NOMO-1 (cell line): ENCODE results near the gene ADA.
"Not testable (repeated sequence)": the region's sequence is repeated elsewhere in the genome, so short reads cannot be mapped to it uniquely, and the experiment has no call there.

Source experiments
- DNase-seq, 2 experiments: peaks; one replicate each; lab custom pipeline; 2025; ENCODE audit not compliant: unreplicated experiment in 2 of 2; lab: John Stamatoyannopoulos, UW

ADA gene

DNA sequence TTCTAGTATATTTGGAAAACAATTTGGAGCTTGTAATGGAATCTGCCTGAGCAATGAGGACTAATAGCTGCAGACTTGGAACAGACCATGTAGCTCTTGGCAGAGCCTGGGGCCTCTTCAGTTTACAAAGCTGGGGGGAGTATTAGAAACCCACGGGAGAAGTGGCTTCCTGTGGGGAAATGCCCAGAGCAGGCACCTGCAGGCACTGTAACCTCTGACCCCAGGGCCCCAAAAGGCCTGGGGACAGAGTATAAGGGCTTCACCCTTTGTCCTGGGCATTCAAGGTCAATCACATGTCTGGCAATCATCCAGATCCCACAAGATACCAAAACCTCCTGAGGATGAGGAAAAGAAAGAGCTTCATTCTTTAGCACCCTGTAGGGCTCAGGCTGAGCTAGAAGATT, 49.7 kb downstream of the ADA start:
- DNase-seq: no peak

DNA sequence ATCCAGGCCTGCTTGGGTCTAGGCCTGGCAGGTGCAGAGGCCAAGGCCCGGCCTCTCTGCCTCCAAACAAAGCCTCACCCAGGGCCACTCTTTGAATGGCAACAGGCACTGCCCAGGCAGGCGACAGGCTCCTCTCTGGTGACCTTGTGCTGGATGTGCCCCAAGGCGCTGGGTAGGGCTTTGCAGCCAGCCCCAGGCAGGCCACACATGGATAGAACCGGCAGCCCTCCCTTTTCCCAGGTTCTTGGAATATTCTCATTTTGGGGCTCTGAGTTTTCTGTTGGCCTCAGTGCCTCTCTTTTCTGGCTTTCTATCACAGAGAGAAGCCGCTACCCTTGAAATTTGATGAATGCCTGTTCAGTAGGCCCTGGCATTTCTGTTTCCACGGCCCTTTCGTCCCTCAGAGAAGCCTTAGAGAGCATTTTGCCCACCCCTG, 50.2 kb downstream of the ADA start:
- no peak for DNase-seq

DNA sequence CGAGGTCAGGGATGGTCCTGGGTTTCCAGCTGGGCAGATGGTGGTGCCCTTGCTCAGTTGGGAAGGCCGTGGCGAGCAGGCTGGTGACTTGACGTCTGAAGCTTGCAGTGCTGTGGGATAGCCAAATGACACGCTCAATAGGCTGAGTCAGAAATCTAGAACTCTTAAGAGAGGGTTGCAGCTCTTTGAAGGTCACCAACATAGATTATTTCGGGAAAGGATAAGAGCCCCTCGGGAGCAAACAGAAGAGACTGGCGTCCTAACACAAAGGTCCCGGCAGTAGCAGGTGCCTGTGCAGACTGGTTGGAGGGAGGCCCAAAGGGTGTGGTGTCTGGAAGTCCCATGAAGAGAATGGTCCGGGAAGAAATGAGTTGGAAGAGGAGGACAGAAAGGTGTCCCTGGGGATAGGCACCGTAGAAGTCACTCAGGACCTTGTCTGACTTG, 50.7 kb downstream of the ADA start:
- no peak for DNase-seq

DNA sequence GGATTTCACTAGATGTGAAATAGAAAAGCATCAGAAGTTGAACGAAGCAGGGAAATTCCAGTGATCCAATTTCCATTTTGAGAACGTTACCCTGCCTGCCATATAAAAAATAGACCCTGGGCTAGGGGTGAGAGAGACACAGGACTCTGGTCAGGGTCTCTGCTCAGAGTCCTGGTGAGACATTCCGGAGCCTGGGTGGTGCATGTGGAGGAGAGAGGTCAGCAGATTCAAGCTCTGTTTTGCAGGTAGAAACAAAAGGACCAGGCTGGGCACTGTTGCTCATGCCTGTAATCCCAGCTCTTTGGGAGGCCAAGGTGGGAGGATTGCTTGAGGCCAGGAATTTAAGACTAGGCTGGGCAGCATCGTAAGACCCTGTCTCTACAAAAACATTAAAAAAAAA, 51.2 kb downstream of the ADA start:
- no peak for DNase-seq

DNA sequence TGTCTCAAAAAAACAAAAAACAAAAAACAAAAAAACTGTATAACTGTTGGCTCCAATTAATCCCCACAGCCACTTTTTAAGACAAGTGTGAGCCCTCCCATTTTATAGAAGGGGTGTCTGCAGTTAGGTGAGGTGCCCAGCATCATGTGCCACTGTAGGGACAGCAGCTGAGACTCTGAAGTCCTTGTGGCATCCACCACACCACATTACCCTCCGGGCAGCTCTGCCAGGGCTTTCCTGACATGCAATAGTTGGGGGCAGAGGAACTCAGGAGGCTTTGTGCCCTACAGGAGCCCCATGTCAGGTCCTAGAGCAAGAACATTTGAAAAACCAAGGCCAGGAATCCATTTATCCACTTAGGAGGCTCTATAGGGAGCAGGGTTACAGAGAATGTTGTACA, 51.8 kb downstream of the ADA start:
- no peak for DNase-seq

DNA sequence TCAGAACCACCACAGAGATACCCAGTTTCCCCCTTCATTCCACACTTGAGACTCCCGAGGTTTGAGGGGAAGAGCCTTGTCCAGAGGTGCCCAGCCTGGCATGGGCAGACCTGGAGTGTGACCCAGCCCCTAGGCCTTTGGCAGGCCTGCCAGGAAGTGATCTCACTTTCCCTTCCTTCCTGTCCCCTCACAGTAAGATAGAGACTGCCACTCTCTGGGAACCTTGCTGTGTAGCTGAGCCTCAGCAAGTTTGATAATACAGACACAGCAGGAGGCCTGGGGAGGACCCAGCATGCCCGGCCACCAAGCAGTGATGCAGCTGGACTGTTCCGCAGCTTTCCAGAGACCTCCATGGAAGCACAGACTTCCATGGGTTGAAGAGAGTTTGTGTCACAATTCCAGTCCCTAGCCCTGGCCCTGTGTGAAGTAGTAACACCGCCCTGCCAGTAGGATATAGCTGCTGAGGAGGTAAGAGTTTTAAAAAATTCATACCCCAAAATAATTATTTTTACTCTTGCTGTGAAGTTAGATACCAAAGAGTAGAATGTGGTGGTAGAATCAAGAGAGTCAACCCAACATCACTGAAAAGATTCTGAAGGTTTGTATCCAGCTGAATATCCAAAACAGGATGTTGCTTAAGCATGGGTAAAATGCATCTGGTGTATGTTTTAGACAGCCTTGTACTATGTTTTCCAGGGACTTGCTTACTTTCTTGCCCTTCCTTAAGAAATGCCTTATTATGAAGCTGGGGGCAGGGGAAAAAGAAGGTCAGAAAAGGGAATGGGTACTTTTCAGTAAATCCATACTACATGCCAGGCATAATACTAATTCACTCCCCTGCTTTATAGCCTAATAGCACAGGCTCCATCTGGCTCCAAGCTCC, 52.8 kb downstream of the ADA start:
- no peak for DNase-seq

DNA sequence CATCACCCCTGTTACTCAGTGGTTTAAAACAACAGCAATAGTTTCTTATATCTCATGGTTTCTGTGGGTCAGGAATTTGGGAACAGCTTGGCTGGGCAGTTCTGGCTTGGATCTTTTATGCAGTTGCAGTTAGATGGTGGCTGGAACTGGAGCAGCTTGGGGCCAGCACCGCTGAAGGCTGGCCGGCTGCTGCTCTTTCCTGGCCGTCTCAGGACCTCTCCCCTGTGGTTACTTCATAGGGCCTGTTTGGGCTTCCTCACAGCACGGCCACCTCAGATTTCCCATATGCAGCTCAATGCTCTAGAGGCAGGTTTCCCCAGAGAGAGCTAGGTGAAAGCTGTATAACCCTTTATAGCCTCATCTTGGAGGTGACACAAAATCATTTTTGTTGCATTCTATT, 53.6 kb downstream of the ADA start:
- DNase-seq: no peak

DNA sequence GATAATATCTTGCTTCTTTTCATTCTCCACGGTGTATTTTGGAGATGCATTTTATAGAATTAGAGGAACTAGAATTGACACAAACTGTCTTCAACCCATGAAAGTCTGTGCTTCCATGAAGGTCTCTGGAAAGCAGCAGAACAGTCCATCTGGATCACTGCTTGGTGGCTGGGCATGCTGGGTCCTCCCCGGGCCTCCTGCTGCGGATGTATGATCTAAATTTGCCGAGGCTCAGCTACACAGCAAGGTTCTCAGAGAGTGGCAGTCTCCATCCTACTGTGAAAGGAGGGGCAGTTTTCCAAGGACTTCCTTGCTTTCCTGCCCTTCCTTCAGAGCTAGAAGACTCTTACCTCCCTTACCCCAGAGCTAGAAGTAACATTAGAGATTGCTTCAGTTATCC, 54.0 kb downstream of the ADA start:
- no peak for DNase-seq

DNA sequence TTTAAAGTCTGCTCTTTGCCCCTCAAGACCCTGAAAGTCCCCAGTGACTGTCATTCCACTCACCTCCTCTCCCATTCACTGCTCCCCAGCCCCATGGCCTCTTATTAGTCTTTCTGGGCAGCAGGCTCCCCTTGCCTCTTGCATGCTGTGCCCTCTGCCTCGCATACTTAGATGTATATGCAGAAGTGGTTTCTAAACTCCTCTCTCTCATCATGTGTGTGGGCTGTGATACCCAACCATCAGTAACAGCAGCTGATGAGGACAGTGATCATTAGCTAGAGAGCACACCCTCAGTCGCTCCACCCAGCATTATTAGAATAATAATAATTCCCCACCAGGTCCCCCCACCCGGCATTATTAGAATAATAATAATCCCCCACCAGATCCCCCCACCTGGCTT, 54.6 kb downstream of the ADA start:
- no peak for DNase-seq

DNA sequence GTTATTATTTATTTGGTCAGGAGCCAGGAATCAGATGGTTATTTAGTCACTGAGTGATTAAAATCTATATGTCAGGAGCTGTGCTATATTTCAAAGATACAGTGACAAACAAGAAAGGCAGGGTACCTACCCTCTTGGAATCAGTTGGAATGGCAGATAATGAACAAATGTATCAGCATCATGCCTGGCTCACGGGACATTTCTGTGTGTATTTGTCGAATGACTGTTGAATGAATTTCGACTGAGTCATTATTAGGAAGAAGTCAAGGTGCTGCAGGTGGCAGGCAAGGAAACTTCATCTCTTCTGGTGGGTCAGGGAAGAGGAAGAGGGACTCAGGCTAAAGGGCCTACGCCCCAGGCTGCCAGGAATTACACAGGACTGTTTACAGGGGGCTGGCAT, 55.5 kb downstream of the ADA start:
- DNase-seq: no peak

DNA sequence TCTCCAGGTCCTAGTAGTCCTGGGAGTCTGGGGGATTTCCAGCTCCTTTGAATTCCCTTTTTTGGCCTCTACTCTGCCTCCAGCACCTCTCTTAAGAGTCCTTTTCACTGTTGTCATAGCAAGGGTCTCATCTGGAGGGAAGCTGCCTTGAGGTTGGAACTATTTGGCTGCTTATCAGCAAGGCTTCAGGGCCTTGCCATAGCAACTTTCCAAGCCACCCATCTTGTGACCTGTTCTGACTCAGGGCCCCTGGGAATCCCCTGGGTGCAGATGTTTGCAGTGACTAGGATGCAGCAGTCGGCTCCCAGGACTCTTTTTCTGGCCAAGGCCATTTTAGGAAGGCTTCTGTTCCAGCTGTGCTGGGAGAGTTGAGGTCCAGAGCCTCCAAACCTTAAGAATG, 56.8 kb downstream of the ADA start:
- DNase-seq: no peak

DNA sequence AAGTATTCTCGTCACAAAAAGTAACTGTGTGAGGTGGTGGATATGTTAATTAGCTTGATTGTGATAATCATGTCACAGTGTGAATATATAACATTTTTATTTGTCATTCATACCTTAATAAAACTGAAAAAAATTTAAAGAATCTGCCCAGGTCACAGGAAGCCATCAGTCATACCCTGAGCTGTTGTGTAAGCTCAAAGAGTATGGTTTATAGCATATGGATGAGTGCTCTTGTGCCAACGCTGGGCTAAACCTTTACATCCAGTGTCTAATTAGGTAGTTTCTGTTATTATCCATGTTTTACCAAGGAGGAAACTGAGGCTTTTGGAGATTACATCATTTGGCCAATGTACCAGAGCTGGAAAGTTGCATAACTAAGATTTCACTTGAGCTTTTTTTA, 57.7 kb downstream of the ADA start:
- DNase-seq: peak in 1 of 2 experiments; percentile 64

DNA sequence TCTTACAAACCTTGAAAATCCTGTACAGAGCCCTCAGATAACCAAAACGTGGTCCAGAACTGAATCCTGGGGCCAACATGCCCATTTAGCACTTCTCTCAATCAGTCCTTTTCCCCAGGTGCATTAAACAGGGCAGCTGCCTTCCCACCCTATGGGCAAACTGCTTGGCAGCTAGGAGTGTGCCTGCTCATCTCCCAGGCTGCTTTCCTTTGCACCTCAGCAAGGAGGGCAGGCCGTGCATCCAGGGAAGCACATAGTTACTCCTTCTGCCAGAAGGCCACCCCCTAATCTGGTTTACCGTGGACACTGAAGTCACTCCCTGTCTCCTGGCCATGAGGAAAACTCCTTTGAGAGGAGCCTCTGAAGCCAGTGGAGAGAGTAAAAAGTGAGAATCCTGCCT, 59.1 kb downstream of the ADA start:
- DNase-seq: no peak

DNA sequence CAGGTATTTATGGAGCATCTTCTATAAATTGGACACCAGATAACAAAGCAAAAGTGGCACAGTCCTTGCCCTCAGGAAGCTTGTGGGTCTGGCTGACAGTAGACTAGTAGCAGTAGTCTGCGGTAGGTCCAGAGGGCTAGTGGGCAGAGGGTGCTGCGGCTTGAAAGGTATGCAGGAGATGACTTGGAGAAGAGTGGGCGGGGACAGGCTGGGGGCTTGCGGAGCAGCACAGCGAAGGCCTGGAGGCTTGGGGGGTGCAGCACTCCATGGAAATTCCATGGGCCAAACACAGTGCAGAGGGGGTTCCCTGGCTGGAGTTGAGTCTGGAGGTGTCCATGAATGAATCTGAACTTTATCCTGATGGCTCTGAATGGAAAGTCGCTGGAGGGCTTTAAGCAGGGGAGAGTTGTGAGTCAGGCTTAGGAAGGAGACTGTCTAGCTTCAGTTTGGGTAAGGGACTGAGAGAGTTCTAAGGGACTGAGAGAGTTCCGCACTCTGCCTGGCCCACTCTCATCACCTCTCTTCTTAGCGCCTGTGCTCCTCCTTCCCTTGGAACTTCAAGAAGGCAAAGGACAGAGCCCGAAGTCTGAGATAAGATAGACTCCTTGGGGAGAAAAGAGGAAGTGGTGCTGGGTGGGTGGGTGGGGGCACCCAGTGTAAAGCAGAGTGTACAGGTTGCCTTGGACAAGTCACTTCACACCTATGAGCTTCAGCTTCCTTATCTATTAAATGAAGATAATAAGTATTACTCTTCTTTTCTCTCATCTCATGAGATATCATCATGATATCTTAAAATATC, 60.3 kb downstream of the ADA start:
- no peak for DNase-seq

DNA sequence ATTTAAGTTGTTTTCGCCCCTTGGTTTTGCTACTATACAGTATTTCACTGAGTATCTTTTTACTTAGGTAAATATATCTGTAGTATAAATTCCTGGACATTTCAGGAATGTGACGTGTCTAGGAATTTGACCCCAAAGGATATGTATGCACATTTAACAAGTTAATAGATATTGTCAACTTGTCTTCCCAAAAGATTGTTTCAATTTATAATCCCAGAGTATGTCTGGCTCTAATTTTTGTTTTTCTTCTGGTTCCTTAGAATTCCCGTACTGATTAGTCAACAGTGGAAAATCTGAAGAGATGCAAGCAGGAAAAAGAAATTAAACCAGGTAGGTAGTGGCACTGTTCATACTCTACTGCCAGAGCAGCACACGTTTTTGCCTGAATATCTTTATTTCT, 62.0 kb downstream of the ADA start:
- no peak for DNase-seq

DNA sequence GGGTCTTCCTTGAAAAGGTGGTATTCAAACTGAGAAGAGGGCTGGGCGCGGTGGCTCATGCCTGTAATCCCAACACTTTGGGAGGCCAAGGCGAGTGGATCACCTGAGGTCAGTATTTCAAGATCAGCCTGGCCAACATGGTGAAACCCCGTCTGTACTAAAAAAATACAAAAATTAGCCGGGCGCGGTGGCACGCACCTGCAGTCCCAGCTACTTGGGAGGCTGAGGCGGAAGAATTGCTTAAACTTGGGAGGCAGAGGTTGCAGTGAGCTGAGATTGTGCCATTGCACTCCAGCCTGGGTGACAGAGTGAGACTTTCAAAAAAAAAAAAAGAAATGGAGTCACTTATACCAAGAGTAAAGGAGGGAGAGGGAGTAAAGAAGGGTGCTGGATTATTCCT, 63.2 kb downstream of the ADA start:
- not testable (repeated sequence) for DNase-seq

DNA sequence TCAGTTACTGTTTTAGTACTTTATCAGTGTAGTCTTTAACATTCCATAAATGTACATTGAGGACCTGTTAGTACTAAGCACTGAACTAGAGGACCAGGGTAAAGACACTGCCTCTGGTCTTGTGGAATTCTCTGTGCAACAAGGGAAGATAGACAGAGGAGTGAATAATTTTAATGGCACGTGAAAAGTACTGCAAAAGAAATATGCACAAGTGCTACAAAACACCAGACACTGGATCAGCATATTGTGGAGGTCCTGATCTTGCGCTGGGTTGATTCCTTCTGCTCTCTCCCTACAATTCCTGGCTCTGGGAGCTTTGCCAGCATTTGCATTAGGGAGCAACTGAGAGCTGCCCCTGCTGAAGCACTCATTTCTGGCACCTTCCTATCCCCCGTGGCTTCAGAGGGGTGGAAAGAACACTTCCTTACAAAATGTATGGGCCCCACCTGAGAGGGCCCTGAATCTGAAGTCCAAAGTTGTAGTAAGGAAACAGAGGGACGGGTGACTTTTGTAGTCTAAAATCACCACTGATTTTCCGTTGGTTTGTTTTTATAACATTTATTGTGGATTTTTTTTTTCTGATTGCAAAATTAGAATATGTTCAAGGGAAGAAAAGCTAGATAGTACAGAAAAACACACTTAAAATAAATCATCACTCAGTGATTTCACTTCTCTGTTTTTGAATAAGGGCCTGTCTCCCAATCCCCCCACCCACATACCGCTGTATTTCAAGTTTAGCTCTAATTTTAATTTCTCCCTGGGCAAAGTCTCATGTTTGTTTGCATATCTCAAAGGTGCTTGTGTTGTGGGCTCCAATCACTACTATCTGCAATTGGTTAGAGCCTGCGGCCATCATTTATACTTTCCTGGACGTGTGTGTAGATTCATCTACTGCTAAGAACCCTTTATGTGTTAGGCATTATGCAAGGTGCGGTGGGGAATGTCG, 64.2 kb downstream of the ADA start:
- DNase-seq: peak in 1 of 2 experiments; percentile 41

DNA sequence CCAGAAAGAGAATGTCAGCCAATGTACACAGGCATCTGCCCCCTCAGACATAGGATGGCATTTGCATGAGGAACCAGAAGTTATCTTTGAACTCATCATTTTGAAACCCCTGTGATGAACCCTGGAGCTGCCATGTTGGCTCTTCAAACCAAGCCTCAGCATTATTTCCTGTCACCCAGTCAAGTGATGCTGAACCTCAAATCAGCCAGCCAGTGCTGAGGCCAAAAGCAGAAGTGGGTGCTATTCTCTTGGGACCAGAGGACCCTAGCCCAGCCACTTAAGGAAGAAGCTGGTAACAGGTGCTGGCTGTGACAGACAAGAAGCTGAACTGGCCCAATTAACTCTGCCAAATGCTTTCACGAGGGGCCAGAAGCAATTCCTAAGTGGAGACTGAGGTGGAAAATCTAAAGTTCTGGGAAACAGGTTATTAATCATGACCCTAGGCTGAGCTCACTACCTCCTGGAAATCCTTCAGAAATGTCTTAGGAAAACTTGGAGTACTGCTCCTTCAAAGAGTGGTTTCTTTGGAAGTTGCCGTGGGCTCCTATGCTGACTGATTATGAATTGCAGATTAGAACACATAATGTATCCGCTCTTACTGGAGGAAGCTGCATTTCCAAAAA, 65.1 kb downstream of the ADA start:
- DNase-seq: peak in 1 of 2 experiments; percentile 10

DNA sequence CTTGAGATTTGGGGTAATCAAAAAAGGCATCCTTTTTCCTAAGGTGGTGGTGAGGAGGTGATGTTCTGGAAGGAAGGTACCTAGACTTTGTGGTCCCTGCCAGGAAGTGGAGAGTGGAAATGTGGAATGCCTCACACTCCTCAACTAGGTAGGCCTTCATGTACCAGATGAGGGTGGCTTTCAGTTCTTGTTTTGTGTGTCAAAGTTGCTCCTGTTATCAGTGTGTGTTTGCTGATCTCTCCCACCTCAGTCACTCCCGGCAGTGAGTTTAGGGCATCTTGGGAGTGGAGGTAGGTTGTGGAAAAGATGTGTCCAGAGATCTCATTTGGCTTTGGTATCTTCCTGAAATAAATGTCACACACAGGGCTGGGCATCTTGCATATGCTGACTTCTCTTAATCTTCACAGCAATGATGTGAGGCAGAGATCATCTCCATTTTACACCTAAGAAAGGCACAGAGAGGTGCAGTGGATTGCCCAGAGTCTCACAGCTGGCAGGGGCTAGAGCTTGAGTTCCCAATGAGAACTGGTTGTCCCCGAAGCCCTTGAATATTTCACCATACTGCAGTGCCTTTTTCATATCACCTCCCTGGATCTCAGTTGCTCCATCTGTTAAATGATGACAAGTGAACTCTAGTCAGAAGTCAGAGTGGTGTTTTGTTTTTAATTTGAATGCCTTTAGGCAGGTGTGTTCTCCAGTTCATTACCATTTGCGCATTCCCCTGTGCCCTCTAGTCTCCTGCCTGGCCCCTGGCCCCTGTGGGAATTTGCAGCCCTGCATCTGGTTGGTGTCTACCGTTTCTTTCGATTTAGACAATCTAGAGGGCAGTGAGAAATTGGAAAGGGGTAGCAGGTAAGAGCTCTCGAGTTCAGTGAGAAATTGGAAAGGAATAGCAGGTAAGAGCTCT, 66.2 kb downstream of the ADA start:
- no peak for DNase-seq
